ENCODE data around the gene PRSS58. TPM values are rescaled to one million over a fixed set of nuclear protein-coding genes. Genes with fewer than 3 reads are reported as not detected.

Gene PRSS58
- polyA plus RNA-seq (2012; ENCODE audit: insufficient read depth, insufficient read length, low read depth): not detected

GRCh38 chr7:142257958-142258357 is at the start of gene PRSS58:
PRSS58 (minus strand) TSS chr7:142258058; CDS start chr7:142257707, 351 bp downstream.
- no peak for DNase-seq
- TF ChIP-seq CTCF (IDR thresholded peaks at IDR 0.05; ENCODE audit: low read depth, low read length): no peak
- H3K27me3 ChIP-seq: no peaks in the 10 kb centered on the region

GRCh38 chr7:142307246-142307900 is 49.5 kb upstream of the PRSS58 start:
- Histone ChIP-seq H3K9me3 (no peaks in the 10 kb centered on the region), H3K27me3 (no peaks in the 10 kb centered on the region), H3K36me3 (no peaks in the 10 kb centered on the region), H3K4me3 (ENCODE audit: low read depth, low read length) (no peak overlapping the region), H3K4me1 (no peaks in the 10 kb centered on the region)
- TF ChIP-seq CTCF (IDR thresholded peaks at IDR 0.05; ENCODE audit: low read depth, low read length): no peak
- DNase-seq: no peak

More at GRCh38 chr7:142257958-142258357, at the start of gene PRSS58:
- Histone ChIP-seq H3K4me1 (no peaks in the 10 kb centered on the region), H3K9me3 (no peaks in the 10 kb centered on the region), H3K36me3 (no peaks in the 10 kb centered on the region), H3K4me3 (ENCODE audit: low read depth, low read length) (no peak within 1 kb of the TSS)

- Histone ChIP-seq H3K4me3 (ENCODE audit: low read depth, low read length) (no peak overlapping the region), H3K9me3 (no peaks in the 10 kb centered on the region), H3K27me3 (no peaks in the 10 kb centered on the region), H3K36me3 (no peaks in the 10 kb centered on the region), H3K4me1 (no peaks in the 10 kb centered on the region)
- DNase-seq: no peak
- peak; percentile 38 for TF ChIP-seq CTCF (IDR thresholded peaks at IDR 0.05; ENCODE audit: low read depth, low read length)
These were observed 45.8 kb upstream of the PRSS58 start for GRCh38 chr7:142303650-142304049.

GRCh38 chr7:142301923-142302550 is 44.2 kb upstream of the PRSS58 start:
- H3K27me3 ChIP-seq: no peaks in the 10 kb centered on the region
- no peaks in the 10 kb centered on the region for H3K36me3 ChIP-seq
- no peak for DNase-seq
- H3K4me3 ChIP-seq (ENCODE audit: low read depth, low read length): no peak overlapping the region
- TF ChIP-seq CTCF (IDR thresholded peaks at IDR 0.05; ENCODE audit: low read depth, low read length): peak; percentile 66
- H3K4me1 ChIP-seq: no peaks in the 10 kb centered on the region
- no peaks in the 10 kb centered on the region for H3K9me3 ChIP-seq

- no peaks in the 10 kb centered on the region for H3K4me1 ChIP-seq
- H3K27me3 ChIP-seq: no peaks in the 10 kb centered on the region
- no peak for DNase-seq
- no peak overlapping the region for H3K4me3 ChIP-seq (ENCODE audit: low read depth, low read length)
- H3K9me3 ChIP-seq: no peaks in the 10 kb centered on the region
- H3K36me3 ChIP-seq: no peaks in the 10 kb centered on the region
- no peak for TF ChIP-seq CTCF (IDR thresholded peaks at IDR 0.05; ENCODE audit: low read depth, low read length)
These were observed 43.4 kb upstream of the PRSS58 start for GRCh38 chr7:142301299-142301698.

- no peaks in the 10 kb centered on the region for H3K9me3 ChIP-seq
- no peak overlapping the region for H3K4me3 ChIP-seq (ENCODE audit: low read depth, low read length)
- TF ChIP-seq CTCF (IDR thresholded peaks at IDR 0.05; ENCODE audit: low read depth, low read length): peak; percentile 22
- no peak for DNase-seq
- H3K27me3 ChIP-seq: no peaks in the 10 kb centered on the region
- H3K36me3 ChIP-seq: no peaks in the 10 kb centered on the region
- no peaks in the 10 kb centered on the region for H3K4me1 ChIP-seq
These were observed 42.8 kb upstream of the PRSS58 start for GRCh38 chr7:142300689-142301088.
